SK-N-SH treated with all-trans-retinoic acid at 6 μM for 48 hours (cell line): Measurements from ENCODE around the gene SCPEP1.

Experiments used
- ATAC-seq: fragments of 200-7000 bp; cut with Tn5 transposase; 3 replicates; pipeline ENCODE4 v1.9.1; 2020; ENCODE audit warnings: mild to moderate bottlenecking, moderate library complexity
- ARNTL ChIP-seq: fragments of 450-650 bp; formaldehyde crosslinking; IDR thresholded peaks from 2 replicates; pipeline ENCODE4 v1.5.0; 2020; ENCODE audit warnings: low read depth, mild to moderate bottlenecking, moderate library complexity, borderline replicate concordance
- BACH2 ChIP-seq: fragments of 250-450 bp; sonication (Bioruptor Pico); IDR thresholded peaks from 2 replicates; pipeline ENCODE4 v1.9.0; 2021; ENCODE audit warnings: mild to moderate bottlenecking, borderline replicate concordance
- CREB5 ChIP-seq: fragments of 250-450 bp; sonication (Bioruptor Pico); IDR thresholded peaks from 2 replicates; pipeline ENCODE4 v1.5.1; 2020; ENCODE audit warnings: low read depth, mild to moderate bottlenecking, moderate library complexity
- CSDC2 ChIP-seq: fragments of 250-450 bp; sonication (Bioruptor Pico); IDR thresholded peaks from 2 replicates; pipeline ENCODE4 v1.5.0; 2020; ENCODE audit warnings: mild to moderate bottlenecking, moderate library complexity
- CSRNP3 ChIP-seq: fragments of 250-450 bp; sonication (Bioruptor Pico); IDR thresholded peaks from 2 replicates; pipeline ENCODE4 v1.5.1; 2021; ENCODE audit warnings: mild to moderate bottlenecking, moderate library complexity
- GLIS3 ChIP-seq: fragments of 250-450 bp; sonication (Bioruptor Pico); IDR thresholded peaks from 2 replicates; pipeline ENCODE4 v1.5.0; 2020; ENCODE audit warnings: mild to moderate bottlenecking, moderate library complexity
- ISL1 ChIP-seq: fragments of 250-450 bp; sonication (Bioruptor Pico); IDR thresholded peaks from 2 replicates; pipeline ENCODE4 v2.1.2; 2022; ENCODE audit warnings: mild to moderate bottlenecking, moderate library complexity
- OSR1 ChIP-seq: fragments of 250-450 bp; sonication (Bioruptor Pico); IDR thresholded peaks from 2 replicates; pipeline ENCODE4 v1.8.0; 2022; ENCODE audit warnings: moderate library complexity, mild to moderate bottlenecking, inconsistent platforms
- PPARA ChIP-seq: fragments of 250-450 bp; sonication (Bioruptor Pico); IDR thresholded peaks from 2 replicates; pipeline ENCODE4 v1.5.0; 2020; ENCODE audit warnings: mild to moderate bottlenecking, borderline replicate concordance
- SNAI2 ChIP-seq: fragments of 250-450 bp; sonication (Bioruptor Pico); IDR thresholded peaks from 2 replicates; pipeline ENCODE4 v1.5.0; 2020; ENCODE audit warnings: mild to moderate bottlenecking, moderate library complexity
- TCF4 ChIP-seq: fragments of 250-450 bp; sonication (Bioruptor Pico); IDR thresholded peaks from 2 replicates; pipeline ENCODE4 v1.8.0; 2021; ENCODE audit warnings: mild to moderate bottlenecking, moderate library complexity, borderline replicate concordance
- TOX ChIP-seq: fragments of 250-450 bp; sonication (Bioruptor Pico); IDR thresholded peaks from 2 replicates; pipeline ENCODE4 v1.8.0; 2021; ENCODE audit warnings: mild to moderate bottlenecking, moderate library complexity, borderline replicate concordance
- TSHZ2 ChIP-seq: fragments of 250-450 bp; sonication (Bioruptor Pico); IDR thresholded peaks from 2 replicates; pipeline ENCODE4 v1.5.0; 2020; ENCODE audit warnings: mild to moderate bottlenecking, moderate library complexity
- ZC3H10 ChIP-seq: fragments of 250-450 bp; sonication (Bioruptor Pico); IDR thresholded peaks from 2 replicates; pipeline ENCODE4 v1.5.1; 2021; ENCODE audit warnings: mild to moderate bottlenecking, moderate library complexity
- ZFP3 ChIP-seq: fragments of 250-450 bp; sonication (Bioruptor Pico); IDR thresholded peaks from 2 replicates; pipeline ENCODE4 v1.5.0; 2020; ENCODE audit warnings: mild to moderate bottlenecking, moderate library complexity
- ZNF70 ChIP-seq: fragments of 450-650 bp; formaldehyde crosslinking; IDR thresholded peaks from 2 replicates; pipeline ENCODE4 v1.5.0; 2020; ENCODE audit warnings: mild to moderate bottlenecking, moderate library complexity
- ZNF8 ChIP-seq: fragments of 450-650 bp; formaldehyde crosslinking; IDR thresholded peaks from 2 replicates; pipeline ENCODE4 v1.5.0; 2020; ENCODE audit warnings: mild to moderate bottlenecking, moderate library complexity
- TF ChIP-seq, protein P1 (sequence below): fragments of 250-450 bp; sonication (Bioruptor Pico); IDR thresholded peaks from 2 replicates; pipeline ENCODE4 v1.8.0; 2021; ENCODE audit warnings: low read depth, mild to moderate bottlenecking, moderate library complexity, borderline replicate concordance

The SCPEP1 gene

DNA sequence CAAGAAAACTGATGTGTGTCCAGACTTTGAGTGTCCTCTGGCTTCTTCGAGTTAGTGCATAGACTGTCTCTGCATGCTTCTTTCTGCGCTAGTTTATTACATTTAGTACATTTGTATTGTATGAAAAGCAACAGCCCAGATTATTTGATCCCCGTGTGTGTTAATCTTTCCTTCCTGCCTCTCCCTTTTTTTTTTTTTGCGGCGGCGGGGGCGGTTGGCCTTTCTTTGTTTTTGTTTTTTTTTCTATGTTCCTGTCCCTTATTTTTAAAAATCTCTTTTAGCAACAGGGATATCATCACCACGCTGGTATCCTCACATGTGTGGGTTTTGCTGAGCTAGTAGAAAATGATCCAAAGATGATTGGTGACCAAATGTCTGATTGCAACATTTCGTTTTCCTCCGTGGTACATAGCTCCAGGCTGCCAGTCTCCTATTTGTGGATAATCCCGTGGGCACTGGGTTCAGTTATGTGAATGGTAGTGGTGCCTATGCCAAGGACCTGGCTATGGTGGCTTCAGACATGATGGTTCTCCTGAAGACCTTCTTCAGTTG is 9.4 kb downstream of the SCPEP1 start:
- no peak for TF ChIP-seq PPARA (CRISPR knock-in tag)
- no peak for TF ChIP-seq GLIS3
- TF ChIP-seq CSRNP3 (CRISPR knock-in tag), result no peak
- TF ChIP-seq, protein P1, sequence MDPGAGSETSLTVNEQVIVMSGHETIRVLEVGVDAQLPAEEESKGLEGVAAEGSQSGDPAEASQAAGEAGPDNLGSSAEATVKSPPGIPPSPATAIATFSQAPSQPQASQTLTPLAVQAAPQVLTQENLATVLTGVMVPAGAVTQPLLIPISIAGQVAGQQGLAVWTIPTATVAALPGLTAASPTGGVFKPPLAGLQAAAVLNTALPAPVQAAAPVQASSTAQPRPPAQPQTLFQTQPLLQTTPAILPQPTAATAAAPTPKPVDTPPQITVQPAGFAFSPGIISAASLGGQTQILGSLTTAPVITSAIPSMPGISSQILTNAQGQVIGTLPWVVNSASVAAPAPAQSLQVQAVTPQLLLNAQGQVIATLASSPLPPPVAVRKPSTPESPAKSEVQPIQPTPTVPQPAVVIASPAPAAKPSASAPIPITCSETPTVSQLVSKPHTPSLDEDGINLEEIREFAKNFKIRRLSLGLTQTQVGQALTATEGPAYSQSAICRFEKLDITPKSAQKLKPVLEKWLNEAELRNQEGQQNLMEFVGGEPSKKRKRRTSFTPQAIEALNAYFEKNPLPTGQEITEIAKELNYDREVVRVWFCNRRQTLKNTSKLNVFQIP (CRISPR knock-in tag), result no peak
- ATAC-seq, result no peak

DNA sequence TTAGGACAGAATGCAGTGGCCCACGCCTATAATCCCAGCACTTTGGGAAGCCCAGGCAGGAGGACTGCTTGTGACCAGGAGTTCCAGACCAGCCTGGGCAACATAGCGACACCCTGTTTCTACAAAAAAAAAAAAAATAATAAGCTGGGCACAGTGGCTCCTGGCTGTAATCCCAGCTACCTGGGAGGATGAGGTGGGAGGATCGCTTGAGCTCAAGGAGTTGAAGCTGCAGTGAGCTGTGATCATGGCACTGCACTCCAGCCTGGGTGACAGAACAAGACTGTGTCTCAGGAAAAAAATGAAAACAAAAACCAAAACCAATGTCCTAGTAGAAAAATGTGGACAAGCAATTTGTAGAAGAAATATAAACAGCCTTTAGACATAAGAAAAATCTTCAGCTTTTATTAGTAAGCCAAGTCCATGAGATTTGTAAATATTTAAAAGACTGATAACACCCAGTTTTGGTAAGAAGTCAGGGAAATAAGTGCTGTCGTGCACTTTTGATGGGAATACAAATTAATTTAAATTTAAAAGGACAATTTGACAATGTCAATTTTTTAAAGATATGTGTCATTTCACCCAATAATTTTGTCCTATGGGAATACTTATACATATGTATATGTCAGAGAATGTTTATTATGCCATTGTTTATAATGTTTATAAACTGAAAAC is 11.1 kb downstream of the SCPEP1 start:
- ATAC-seq, result no peak
- TF ChIP-seq ISL1, result no peak
- no peak for TF ChIP-seq ZC3H10
- no peak for TF ChIP-seq GLIS3
- TF ChIP-seq TSHZ2 (CRISPR knock-in tag), result no peak
- TF ChIP-seq TCF4 (CRISPR knock-in tag), result no peak
- no peak for TF ChIP-seq ZFP3 (CRISPR knock-in tag)
- TF ChIP-seq, all 23 proteins: peak for 0

GRCh38 chr17:56992364-56992763 is 14.4 kb downstream of the SCPEP1 start:
- TF ChIP-seq SNAI2 (CRISPR knock-in tag) (no peak), CSDC2 (CRISPR knock-in tag) (no peak), ISL1 (no peak), TOX (no peak), ZNF8 (CRISPR knock-in tag) (no peak)
- TF ChIP-seq, protein P1 (CRISPR knock-in tag), result no peak
- no peak for ATAC-seq

DNA sequence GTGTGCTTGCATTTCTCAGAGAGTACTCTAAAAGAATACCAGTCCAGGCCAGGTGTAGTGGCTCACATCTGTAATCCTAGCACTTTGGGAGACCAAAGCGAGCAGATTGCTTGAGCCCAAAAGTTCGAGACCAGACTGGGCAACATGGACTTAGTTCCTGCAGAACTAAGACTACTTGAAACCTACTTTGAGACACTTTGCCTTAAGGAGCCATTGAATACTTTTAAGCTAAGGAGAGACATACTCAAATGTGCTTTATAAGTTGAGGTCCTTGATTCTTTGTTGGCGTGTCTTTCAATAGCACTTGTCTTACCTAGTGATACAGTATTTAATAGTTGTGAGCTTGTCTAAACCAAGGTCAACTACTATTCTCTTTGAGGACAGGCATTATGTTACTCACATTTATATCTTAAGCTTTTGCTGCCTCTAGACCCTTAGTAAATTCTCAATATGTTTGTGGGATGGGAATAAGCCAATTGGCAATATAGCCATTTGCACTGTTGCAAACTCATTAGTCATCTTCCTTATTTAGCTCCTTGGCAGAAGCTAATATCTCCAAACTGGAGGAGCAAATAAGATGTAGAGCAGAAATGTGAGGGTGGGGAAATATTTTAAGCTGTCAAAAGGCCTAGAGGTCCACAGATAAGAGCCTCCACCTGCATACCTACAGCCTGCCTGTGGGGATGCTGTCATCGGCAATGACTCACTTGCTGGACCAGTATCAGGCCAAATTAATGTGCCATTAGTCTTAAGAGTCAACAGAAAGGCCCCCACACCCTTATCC is 16.3 kb downstream of the SCPEP1 start:
- TF ChIP-seq PPARA (CRISPR knock-in tag) (no peak), CREB5 (no peak), ZNF70 (CRISPR knock-in tag) (no peak), SNAI2 (CRISPR knock-in tag) (no peak), OSR1 (CRISPR knock-in tag) (no peak), TOX (no peak), GLIS3 (no peak), ARNTL (no peak), ISL1 (no peak), BACH2 (CRISPR knock-in tag) (no peak)
- TF ChIP-seq, all 23 proteins: peak for 0
- no peak for ATAC-seq
